Calu3 (cell line): ENCODE data around the gene TMEM240. TPM values are rescaled to one million over a fixed set of nuclear protein-coding genes. Genes with fewer than 3 reads are reported as not detected.
"Not testable (repeated sequence)": the region's sequence is repeated elsewhere in the genome, so short reads cannot be mapped to it uniquely, and the experiment has no call there.

Experiments used
- BruUV-seq: library from RNA; stranded (reverse); fragments of 400-500 nt; replicated peaks from 2 replicates; lab custom pipeline; 2021; lab: Mats Ljungman, UMichigan
- CTCF ChIA-PET: fragments of 300-600 bp; sonication (Branson Sonifier 250); formaldehyde crosslinking; loops from one replicate; lab custom pipeline; 2022; ENCODE audit warnings: antibody characterized with exemption; lab: Charles Lee
- DNase-seq: peaks from one replicate; pipeline ENCODE4 v3.0.0; 2022
- H3K27ac Mint-ChIP-seq: one replicate; pipeline ENCODE4 v1.8.0; 2022; ENCODE audit warnings: mixed read lengths; ENCODE audit not compliant: unreplicated experiment
- H3K27me3 Mint-ChIP-seq: one replicate; pipeline ENCODE4 v1.8.0; 2022; ENCODE audit warnings: mixed read lengths; ENCODE audit not compliant: unreplicated experiment
- H3K36me3 Mint-ChIP-seq: one replicate; pipeline ENCODE4 v1.8.0; 2022; ENCODE audit warnings: mild to moderate bottlenecking, moderate library complexity, mixed read lengths; ENCODE audit not compliant: insufficient read depth, unreplicated experiment
- H3K4me1 Mint-ChIP-seq: one replicate; pipeline ENCODE4 v1.8.0; 2022; ENCODE audit warnings: mild to moderate bottlenecking, low read depth, mixed read lengths; ENCODE audit not compliant: unreplicated experiment
- H3K4me3 Mint-ChIP-seq: one replicate; pipeline ENCODE4 v1.8.0; 2022; ENCODE audit warnings: mild to moderate bottlenecking, low read depth, moderate library complexity, mixed read lengths; ENCODE audit not compliant: unreplicated experiment
- H3K9me3 Mint-ChIP-seq: one replicate; pipeline ENCODE4 v1.8.0; 2022; ENCODE audit warnings: low read depth, mixed read lengths; ENCODE audit not compliant: unreplicated experiment
- intact Hi-C: fragments of 100-400 bp; cut with micrococcal nuclease; formaldehyde crosslinking; loops from one replicate; pipeline ENCODE4 v1.10.0; 2022; ENCODE audit not compliant: unreplicated experiment
- total RNA-seq: library from RNA; stranded (reverse); gene quantifications from 2 replicates; pipeline ENCODE4 v1.2.3, GENCODE V29; 2022
- TF ChIP-seq, protein P1 (sequence below): fragments of 200-600 bp; IDR thresholded peaks from one replicate; pipeline ENCODE4 v1.8.0; 2022; ENCODE audit warnings: antibody characterized with exemption; ENCODE audit not compliant: unreplicated experiment

The TMEM240 gene
- total RNA-seq, 1 experiment from 2014 or later: 5.1 TPM

DNA sequence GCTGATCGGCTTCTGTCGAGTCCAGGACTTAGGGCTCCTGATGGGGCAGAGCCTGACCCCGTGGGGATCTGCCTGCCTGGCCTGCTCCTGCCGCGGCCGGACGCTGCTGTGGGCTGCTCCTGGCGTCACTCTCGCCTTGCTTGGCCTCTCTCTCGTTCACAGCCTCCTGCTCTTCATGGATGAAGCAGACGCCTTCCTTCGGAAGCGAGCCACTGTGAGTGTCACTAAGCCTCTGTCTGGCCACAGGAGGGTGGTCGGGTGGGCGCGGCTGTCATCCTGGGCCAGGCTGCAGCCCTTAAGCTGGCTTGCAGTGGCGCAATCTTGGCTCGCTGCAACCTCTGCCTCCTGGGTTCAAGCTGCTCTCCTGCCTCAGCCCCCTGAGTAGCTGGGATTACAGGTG, 52.7 kb downstream of the TMEM240 start:
- Mint-ChIP-seq H3K9me3 (no peaks in the 10 kb centered on the region), H3K4me3 (no peak overlapping the region), H3K27ac (no peak overlapping the region), H3K36me3 (peaks cover 56% of the 10 kb centered on the region), H3K27me3 (no peaks in the 10 kb centered on the region), H3K4me1 (no peaks in the 10 kb centered on the region)
- DNase-seq: no peak
- CTCF ChIA-PET: no interaction called here
- intact Hi-C loops: no loop called here
- no TSS peak for BruUV-seq
- TF ChIP-seq, protein P1, sequence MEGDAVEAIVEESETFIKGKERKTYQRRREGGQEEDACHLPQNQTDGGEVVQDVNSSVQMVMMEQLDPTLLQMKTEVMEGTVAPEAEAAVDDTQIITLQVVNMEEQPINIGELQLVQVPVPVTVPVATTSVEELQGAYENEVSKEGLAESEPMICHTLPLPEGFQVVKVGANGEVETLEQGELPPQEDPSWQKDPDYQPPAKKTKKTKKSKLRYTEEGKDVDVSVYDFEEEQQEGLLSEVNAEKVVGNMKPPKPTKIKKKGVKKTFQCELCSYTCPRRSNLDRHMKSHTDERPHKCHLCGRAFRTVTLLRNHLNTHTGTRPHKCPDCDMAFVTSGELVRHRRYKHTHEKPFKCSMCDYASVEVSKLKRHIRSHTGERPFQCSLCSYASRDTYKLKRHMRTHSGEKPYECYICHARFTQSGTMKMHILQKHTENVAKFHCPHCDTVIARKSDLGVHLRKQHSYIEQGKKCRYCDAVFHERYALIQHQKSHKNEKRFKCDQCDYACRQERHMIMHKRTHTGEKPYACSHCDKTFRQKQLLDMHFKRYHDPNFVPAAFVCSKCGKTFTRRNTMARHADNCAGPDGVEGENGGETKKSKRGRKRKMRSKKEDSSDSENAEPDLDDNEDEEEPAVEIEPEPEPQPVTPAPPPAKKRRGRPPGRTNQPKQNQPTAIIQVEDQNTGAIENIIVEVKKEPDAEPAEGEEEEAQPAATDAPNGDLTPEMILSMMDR: no peak

DNA sequence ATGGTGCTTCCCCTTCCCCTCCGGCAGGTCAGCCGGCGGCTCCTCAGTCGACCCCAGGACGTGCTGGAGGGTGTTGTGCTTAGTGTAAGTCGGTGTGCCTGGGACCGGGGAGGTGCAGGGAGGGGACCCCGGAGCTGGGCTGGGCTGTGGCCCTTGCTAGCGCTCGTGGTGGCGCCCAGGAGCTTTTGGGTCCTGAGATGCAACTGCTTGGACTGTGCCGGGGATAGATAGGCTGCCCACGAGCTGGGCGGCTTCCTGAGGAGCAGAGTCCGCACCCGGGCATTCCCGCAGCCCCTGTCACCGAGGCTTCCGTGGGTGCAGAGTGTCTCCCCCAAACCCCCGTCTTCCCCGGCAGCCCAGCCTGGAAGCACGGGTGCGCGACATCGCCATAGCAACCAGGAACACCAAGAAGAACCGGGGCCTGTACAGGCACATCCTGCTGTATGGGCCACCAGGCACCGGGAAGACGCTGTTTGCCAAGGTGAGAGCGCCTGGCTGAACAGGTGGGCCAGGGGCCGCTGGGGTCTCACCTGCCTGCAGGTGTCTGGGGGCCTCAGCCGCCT, 54.6 kb downstream of the TMEM240 start:
- H3K36me3 Mint-ChIP-seq: peaks cover 49% of the 10 kb centered on the region
- BruUV-seq, H3K27ac Mint-ChIP-seq, H3K9me3 Mint-ChIP-seq, DNase-seq, H3K4me3 Mint-ChIP-seq, CTCF ChIA-PET, H3K4me1 Mint-ChIP-seq, H3K27me3 Mint-ChIP-seq, intact Hi-C loops: not testable (repeated sequence)

DNA sequence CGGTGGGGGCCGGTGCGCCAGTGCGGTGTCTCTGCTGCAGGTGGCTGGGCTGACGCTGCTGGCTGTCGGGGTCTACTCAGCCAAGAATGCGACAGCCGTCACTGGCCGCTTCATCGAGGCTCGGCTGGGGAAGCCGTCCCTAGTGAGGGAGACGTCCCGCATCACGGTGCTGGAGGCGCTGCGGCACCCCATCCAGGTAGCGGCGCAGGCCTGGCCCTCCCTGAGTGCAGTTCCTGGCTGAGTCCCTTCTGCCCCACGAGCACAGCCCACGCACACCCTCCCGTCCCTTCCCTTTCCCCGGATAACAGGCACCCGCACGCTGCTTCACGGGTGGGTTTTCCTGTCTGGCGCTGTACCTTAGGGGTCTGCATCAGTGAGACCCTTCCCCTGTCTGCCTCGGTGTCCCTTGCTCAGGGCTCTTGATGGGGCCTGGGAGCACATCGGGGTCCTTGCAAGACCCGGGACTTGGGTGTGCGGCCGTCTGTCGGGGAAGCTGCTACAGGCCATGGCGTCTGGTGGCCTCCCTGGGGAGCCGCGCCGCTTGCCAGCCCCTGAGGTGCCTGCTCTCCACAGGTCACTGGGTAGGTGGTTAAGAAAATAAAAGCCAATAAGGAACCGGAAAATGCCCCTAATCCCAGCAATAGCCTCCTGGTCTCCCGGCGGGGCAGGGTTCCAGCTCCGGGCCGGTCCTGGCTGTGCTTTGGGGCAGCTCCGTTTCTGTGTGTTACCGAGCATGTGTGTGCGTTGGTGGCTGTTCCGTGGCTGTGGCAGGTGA, 55.3 kb downstream of the TMEM240 start:
- CTCF ChIA-PET, intact Hi-C loops, BruUV-seq: not testable (repeated sequence)

More for the DNA sequence above, 55.3 kb downstream of the TMEM240 start:
- not testable (repeated sequence) for H3K4me3 Mint-ChIP-seq, H3K27me3 Mint-ChIP-seq, H3K27ac Mint-ChIP-seq, DNase-seq, H3K4me1 Mint-ChIP-seq, H3K9me3 Mint-ChIP-seq
- H3K36me3 Mint-ChIP-seq: peaks cover 42% of the 10 kb centered on the region

Other genes with a start within 250 kb of the TMEM240 start
- gene ACAP3, start 232.7 kb downstream of the TMEM240 start, total RNA-seq: 41.1 and 48.3 TPM in 2 replicates
- gene PUSL1, start 232.0 kb downstream of the TMEM240 start, total RNA-seq: 22.7 and 24.7 TPM in 2 replicates
- gene INTS11, start 216.0 kb downstream of the TMEM240 start, total RNA-seq: 110 and 117 TPM in 2 replicates
- gene CPTP, start 215.8 kb downstream of the TMEM240 start, total RNA-seq: 20.1 and 23.7 TPM in 2 replicates
- 0.24 and 0.42 TPM in 2 replicates for gene TAS1R3, start 209.3 kb downstream of the TMEM240 start, total RNA-seq
- 83.9 and 90.9 TPM in 2 replicates for gene DVL1, start 191.2 kb downstream of the TMEM240 start, total RNA-seq
- not detected in 2 replicates for gene MXRA8, start 182.1 kb downstream of the TMEM240 start, total RNA-seq
- gene AURKAIP1, start 165.4 kb downstream of the TMEM240 start, total RNA-seq: 98.9 and 107 TPM in 2 replicates
- gene CCNL2, start 141.3 kb downstream of the TMEM240 start, total RNA-seq: 166 and 172 TPM in 2 replicates
- gene MRPL20, start 133.3 kb downstream of the TMEM240 start, total RNA-seq: 81.2 and 99.1 TPM in 2 replicates
- not detected in 2 replicates for gene ANKRD65, start 119.3 kb downstream of the TMEM240 start, total RNA-seq
- 78.7 and 78.9 TPM in 2 replicates for gene VWA1, start 104.9 kb downstream of the TMEM240 start, total RNA-seq
- 0.29 and 0.45 TPM in 2 replicates for gene ATAD3C, start 90.9 kb downstream of the TMEM240 start, total RNA-seq
- gene ATAD3B, start 68.9 kb downstream of the TMEM240 start, total RNA-seq: 46.3 and 56.4 TPM in 2 replicates
- gene ATAD3A, start 28.5 kb downstream of the TMEM240 start, total RNA-seq: 46.2 and 54.4 TPM in 2 replicates
- gene SSU72, start 34.2 kb upstream of the TMEM240 start, total RNA-seq: 105 and 117 TPM in 2 replicates
- 3.5 and 4.7 TPM in 2 replicates for gene FNDC10, start 59.5 kb upstream of the TMEM240 start, total RNA-seq
- gene MIB2, start 74.9 kb upstream of the TMEM240 start, total RNA-seq: 50.0 and 50.3 TPM in 2 replicates
- gene MMP23B, start 91.5 kb upstream of the TMEM240 start, total RNA-seq: 1.6 and 1.9 TPM in 2 replicates
- 24.2 and 24.9 TPM in 2 replicates for gene CDK11B, start 118.4 kb upstream of the TMEM240 start, total RNA-seq
- 39.3 and 40.2 TPM in 2 replicates for gene SLC35E2B, start 152.2 kb upstream of the TMEM240 start, total RNA-seq
- 36.2 and 41.7 TPM in 2 replicates for gene CDK11A, start 183.7 kb upstream of the TMEM240 start, total RNA-seq
- 92.2 and 103 TPM in 2 replicates for gene NADK, start 237.8 kb upstream of the TMEM240 start, total RNA-seq